BJ (cell line): Measurements from ENCODE around the gene PROC. TPM values are rescaled to one million over a fixed set of nuclear protein-coding genes. Genes with fewer than 3 reads are reported as not detected.

Experiments
- CTCF ChIA-PET: fragments of 350-600 bp; formaldehyde crosslinking; extraction: SDS; loops from one replicate; lab custom pipeline; 2021; ENCODE audit warnings: antibody characterized with exemption, inconsistent platforms; lab: Yijun Ruan, JAX
- POLR2A ChIA-PET: fragments of 300-600 bp; sonication (Branson Sonifier 250); formaldehyde crosslinking; extraction: SDS; loops from one replicate; lab custom pipeline; 2021; ENCODE audit warnings: antibody characterized with exemption; lab: Charles Lee
- DNase-seq: peaks from one replicate; pipeline ENCODE4 v3.0.0-alpha.2; 2011; ENCODE audit warnings: low read depth
- H3K27me3 ChIP-seq: 2 replicates; pipeline ENCODE4 v1.6.0; 2011; ENCODE audit warnings: low read length; ENCODE audit not compliant: control insufficient read depth, insufficient read depth
- H3K36me3 ChIP-seq: 2 replicates; pipeline ENCODE4 v1.5.1; 2011; ENCODE audit warnings: low read length; ENCODE audit not compliant: control insufficient read depth, insufficient read depth
- H3K4me3 ChIP-seq: 2 replicates; pipeline ENCODE4 v1.5.1; 2011; ENCODE audit warnings: low read depth, mild to moderate bottlenecking, control low read depth, low read length
- CTCF ChIP-seq: IDR thresholded peaks from 2 replicates; pipeline ENCODE4 v1.5.1; 2011; ENCODE audit warnings: low read depth, mild to moderate bottlenecking, control low read depth, inconsistent platforms, low read length, moderate library complexity; ENCODE audit not compliant: insufficient read depth
- polyA plus RNA-seq: library from polyadenylated mRNA; depleted of rRNA; stranded (reverse); fragments of >200 nt; gene quantifications from 2 replicates; pipeline ENCODE4 v1.2.3, GENCODE V29; 2011; rRNA removed
- small RNA-seq: library from RNA; depleted of rRNA; stranded (forward); fragments of <200 nt; gene quantifications from one replicate; pipeline ENCODE3, GENCODE V24; 2012; ENCODE audit warnings: low replicate concordance, low read depth; ENCODE audit not compliant: insufficient read length

The PROC gene
- polyA plus RNA-seq, 1 experiment = 0.11 TPM

DNA sequence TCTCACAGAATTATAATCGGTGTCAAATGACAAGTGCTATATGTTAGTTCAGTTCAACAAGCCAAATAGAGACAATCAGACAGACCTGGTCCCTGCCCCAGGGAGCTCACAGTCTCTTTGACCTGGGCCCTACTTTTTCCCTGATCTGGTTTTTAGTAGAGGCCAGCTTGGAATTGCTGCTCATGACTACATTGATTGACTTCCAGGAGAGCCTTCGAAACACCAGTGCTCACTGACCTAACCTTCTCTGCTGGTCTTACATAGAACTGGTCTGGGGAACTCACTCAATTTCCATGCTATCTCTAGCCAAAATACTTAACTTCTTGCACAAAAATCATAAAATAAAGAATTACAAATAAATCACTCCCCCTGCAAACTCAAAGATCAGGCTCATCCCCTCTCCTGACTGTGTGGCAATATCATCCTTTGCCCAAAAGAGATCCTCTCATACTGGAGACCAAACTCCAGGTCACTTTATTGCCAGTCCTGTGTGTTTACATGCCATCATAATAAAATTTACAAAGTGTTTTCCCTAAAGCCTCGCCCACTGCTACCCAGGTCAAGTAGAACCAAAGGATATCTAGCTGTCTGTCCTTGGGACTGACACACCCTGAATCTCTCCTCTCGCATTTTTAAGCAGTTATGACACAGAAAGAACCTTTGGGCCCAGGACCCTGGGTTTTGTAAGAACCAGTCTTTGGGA is 53.2 kb downstream of the PROC start:
- ChIA-PET POLR2A (no interaction called here), CTCF (interaction anchor here (1.0 to 1.4 kb wide), 2 partner anchors 8 to 161 kb away, joined by 3 read pairs; no protein-coding TSS in a partner anchor)
- TF ChIP-seq CTCF = no peak
- DNase-seq = no peak
- Histone ChIP-seq H3K4me3 (no peak overlapping the region), H3K27me3 (no peaks in the 10 kb centered on the region), H3K36me3 (no peaks in the 10 kb centered on the region)

- TF ChIP-seq CTCF = no peak
- Histone ChIP-seq H3K36me3 (no peaks in the 10 kb centered on the region), H3K27me3 (no peaks in the 10 kb centered on the region), H3K4me3 (no peak overlapping the region)
- POLR2A ChIA-PET = no interaction called here
- CTCF ChIA-PET = interaction anchor here (1.1 to 1.4 kb wide), 2 partner anchors 7 to 148 kb away, joined by 3 to 4 read pairs; no protein-coding TSS in a partner anchor
- DNase-seq = no peak
These were observed 54.0 kb downstream of the PROC start for GRCh38 chr2:127472268-127472667.

DNA sequence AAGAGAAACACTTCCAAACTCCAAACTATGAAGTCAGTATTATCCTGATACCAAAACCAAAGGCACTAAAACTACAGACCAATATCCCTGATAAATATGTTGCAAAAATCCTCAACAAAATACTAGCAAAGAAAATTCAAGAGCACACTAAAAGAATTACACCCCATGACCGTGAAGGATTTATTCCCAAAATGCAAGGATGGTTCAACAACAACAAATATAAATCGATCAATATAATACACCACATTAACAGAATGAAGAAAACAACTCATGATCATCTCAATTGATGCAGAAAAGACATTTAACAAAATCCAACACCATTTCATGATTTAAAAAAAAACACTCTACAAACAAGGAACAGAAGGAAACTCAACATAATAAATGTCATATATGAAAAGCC is 57.6 kb downstream of the PROC start:
- 0 out of 2 replicates have a peak, but pooled peaks cover 3% of the 10 kb centered on the region for H3K36me3 ChIP-seq
- ChIA-PET CTCF (interaction anchor here (1.6 kb wide), 1 partner anchor 9 kb away, joined by 4 read pairs; no protein-coding TSS in a partner anchor), POLR2A (interaction anchor here (0.6 kb wide), 1 partner anchor 131 kb away, joined by 3 read pairs; no protein-coding TSS in a partner anchor)
- H3K27me3 ChIP-seq = no peaks in the 10 kb centered on the region
- no peak for DNase-seq
- H3K4me3 ChIP-seq = no peak overlapping the region
- no peak for TF ChIP-seq CTCF

Small RNA genes within 50 kb of the gene (small RNA-seq; reads per million reads assigned to genes)
- gene MIR4783 = not detected
- gene RNU4-48P = not detected

Other genes starting within 250 kb of the PROC start
- gene CYP27C1, start 198.1 kb upstream of the PROC start, polyA plus RNA-seq = 0.13 and 0.28 TPM in 2 replicates
- gene ERCC3, start 124.3 kb upstream of the PROC start, polyA plus RNA-seq = 46.0 and 48.5 TPM in 2 replicates
- gene MAP3K2, start 30.5 kb upstream of the PROC start, polyA plus RNA-seq = 10.9 and 18.6 TPM in 2 replicates
- gene IWS1, start 108.1 kb downstream of the PROC start, polyA plus RNA-seq = 23.9 and 33.8 TPM in 2 replicates
- gene MYO7B, start 117.3 kb downstream of the PROC start, polyA plus RNA-seq = 0.07 and 0.36 TPM in 2 replicates
- gene GPR17, start 227.7 kb downstream of the PROC start, polyA plus RNA-seq = not detected in 2 replicates